ENCODE results near the gene LRRC75A.

LRRC75A gene

DNA sequence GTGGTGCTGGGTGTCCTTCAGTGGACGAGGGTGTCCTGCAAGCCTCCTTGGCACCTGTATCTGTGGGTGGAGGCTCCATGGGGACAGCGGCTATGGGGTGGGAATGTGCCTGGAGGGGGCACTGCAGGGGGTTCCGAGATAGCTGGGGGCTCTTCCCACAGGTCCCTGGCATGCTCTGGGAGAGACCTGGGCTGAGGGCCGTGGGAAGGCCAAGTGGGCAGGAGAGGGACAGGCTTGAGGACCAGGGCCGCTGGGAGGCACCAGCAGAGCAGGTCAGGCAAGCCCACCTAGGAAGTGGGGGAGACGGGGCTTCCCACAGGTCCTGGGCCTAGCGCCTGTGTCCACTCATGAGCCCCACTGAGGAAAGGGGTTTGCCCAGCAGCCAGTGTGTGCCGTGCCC lies 9.7 kb downstream of the LRRC75A start:
- no peak for TF ChIP-seq CTCF (IDR thresholded peaks at IDR 0.05; ENCODE audit: low read depth, low read length, missing control alignments)
- no peak overlapping the region for H3K4me3 ChIP-seq (ENCODE audit: low read depth, low read length)
- in situ Hi-C loops (cut with HindIII; ENCODE audit: low sequenced_read_pairs): no loop called here
- no peak for DNase-seq (ENCODE audit: low read depth)

GRCh38 chr17:16480995-16481394 lies 11.0 kb downstream of the LRRC75A start:
- H3K4me3 ChIP-seq (ENCODE audit: low read depth, low read length): no peak overlapping the region
- no peak for DNase-seq (ENCODE audit: low read depth)
- no peak for TF ChIP-seq CTCF (IDR thresholded peaks at IDR 0.05; ENCODE audit: low read depth, low read length, missing control alignments)
- in situ Hi-C loops (cut with HindIII; ENCODE audit: low sequenced_read_pairs): no loop called here

GRCh38 chr17:16479264-16479663 lies 12.7 kb downstream of the LRRC75A start:
- no peak for DNase-seq (ENCODE audit: low read depth)
- in situ Hi-C loops (cut with HindIII; ENCODE audit: low sequenced_read_pairs): no loop called here
- no peak for TF ChIP-seq CTCF (IDR thresholded peaks at IDR 0.05; ENCODE audit: low read depth, low read length, missing control alignments)
- H3K4me3 ChIP-seq (ENCODE audit: low read depth, low read length): no peak overlapping the region

DNA sequence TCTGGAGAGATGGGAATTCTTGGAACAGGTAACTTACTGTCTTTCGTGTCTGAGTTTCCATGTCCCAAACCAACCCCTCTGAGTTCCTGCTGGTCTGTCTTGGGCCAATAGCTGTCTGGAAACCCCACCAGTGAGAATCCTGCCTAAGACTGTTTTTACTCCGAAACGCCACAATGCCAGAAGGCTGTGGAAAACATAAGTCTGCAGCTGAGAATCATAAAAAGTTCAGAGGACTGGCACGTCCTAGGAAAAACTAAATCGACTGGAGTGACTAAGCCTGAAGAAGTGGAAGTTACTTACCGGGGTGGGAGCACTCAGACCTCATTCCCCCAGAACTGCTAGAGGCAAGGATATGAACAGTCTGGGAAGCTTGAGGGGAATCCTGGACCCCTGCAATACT lies 13.3 kb downstream of the LRRC75A start:
- in situ Hi-C loops (cut with HindIII; ENCODE audit: low sequenced_read_pairs): no loop called here
- no peak overlapping the region for H3K4me3 ChIP-seq (ENCODE audit: low read depth, low read length)
- TF ChIP-seq CTCF (IDR thresholded peaks at IDR 0.05; ENCODE audit: low read depth, low read length, missing control alignments): no peak
- DNase-seq (ENCODE audit: low read depth): no peak

- TF ChIP-seq CTCF (IDR thresholded peaks at IDR 0.05; ENCODE audit: low read depth, low read length, missing control alignments): no peak
- in situ Hi-C loops (cut with HindIII; ENCODE audit: low sequenced_read_pairs): no loop called here
- H3K4me3 ChIP-seq (ENCODE audit: low read depth, low read length): no peak overlapping the region
- DNase-seq (ENCODE audit: low read depth): no peak
These were observed 14.3 kb downstream of the LRRC75A start for GRCh38 chr17:16477666-16478065.

DNA sequence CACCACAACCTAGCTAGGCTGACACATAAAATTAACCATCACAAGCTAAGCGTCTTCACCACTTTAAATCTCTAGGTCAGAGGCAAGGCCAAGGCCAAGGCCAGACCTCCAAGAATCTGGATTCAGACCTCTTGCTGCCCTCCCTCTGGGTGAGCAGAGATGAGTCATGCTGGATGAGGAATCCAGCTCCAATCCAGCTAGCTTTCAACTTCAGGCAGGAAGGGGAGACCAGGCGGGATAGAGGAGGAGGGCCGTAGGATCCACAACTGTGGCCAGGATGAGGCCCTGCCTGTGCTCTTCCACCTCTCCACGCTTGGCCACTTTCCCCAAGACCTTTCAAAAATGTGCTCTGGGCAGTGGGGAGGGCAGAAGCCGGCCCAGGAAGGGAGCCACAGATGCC lies 14.7 kb downstream of the LRRC75A start:
- peak; percentile 71 for DNase-seq (ENCODE audit: low read depth)
- in situ Hi-C loops (cut with HindIII; ENCODE audit: low sequenced_read_pairs): no loop called here
- H3K4me3 ChIP-seq (ENCODE audit: low read depth, low read length): no peak overlapping the region
- no peak for TF ChIP-seq CTCF (IDR thresholded peaks at IDR 0.05; ENCODE audit: low read depth, low read length, missing control alignments)

DNA sequence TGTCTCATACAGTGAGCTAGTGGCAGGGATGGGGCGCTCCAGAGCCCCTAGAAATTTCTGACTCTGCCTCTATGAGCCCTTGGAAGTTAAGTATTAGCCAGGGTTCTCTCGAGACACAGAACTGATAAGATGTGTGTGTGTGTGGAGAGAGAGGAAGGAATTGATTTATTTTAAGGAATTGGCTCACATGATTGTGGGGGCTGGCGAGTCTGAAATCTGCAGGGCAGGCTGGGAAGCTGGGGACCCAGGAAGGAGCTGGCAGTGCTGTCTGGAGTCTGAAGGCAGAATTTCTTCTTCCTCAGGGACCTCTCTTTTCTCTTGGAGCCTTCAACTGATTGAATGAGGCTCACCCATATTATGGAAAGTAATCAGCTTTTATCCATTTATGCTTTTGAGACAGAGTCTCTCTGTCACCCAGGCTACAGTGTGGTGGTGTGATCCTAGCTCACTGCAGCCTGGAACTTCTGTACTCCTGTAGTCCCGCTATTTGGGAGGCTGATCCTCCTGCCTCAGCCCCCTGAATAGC lies 16.8 kb downstream of the LRRC75A start:
- no peak for TF ChIP-seq CTCF (IDR thresholded peaks at IDR 0.05; ENCODE audit: low read depth, low read length, missing control alignments)
- DNase-seq (ENCODE audit: low read depth): no peak
- no peak overlapping the region for H3K4me3 ChIP-seq (ENCODE audit: low read depth, low read length)
- in situ Hi-C loops (cut with HindIII; ENCODE audit: low sequenced_read_pairs): no loop called here
